HEK293 (cell line): ENCODE measurements around the gene SLC22A12.

Experiments used
- CTCF ChIA-PET: fragments of 350-600 bp; formaldehyde crosslinking; extraction: SDS; loops from one replicate; lab custom pipeline; 2021; ENCODE audit warnings: antibody characterized with exemption; lab: Yijun Ruan, JAX
- POLR2A ChIA-PET: fragments of 300-600 bp; formaldehyde crosslinking; extraction: SDS; loops from one replicate; lab custom pipeline; 2020; ENCODE audit warnings: antibody characterized with exemption, inconsistent platforms; lab: Yijun Ruan, JAX
- H3K27ac ChIP-seq: fragments of 200-500 bp; sonication (Bioruptor generic); 2 replicates; pipeline ENCODE4 v1.5.1; 2014; ENCODE audit warnings: low read depth, low read length, control low read depth, inconsistent platforms; ENCODE audit errors: extremely low read depth
- H3K36me3 ChIP-seq, 2 experiments: fragments of 200-500 bp in 1 of 2; sonication (Bioruptor generic) in 1 of 2; 1 replicate in 1 of 2; 2 replicates in 1 of 2; pipeline ENCODE4 v1.5.1; 2014 to 2017; ENCODE audit warnings: inconsistent platforms in 2 of 2, low read length in 2 of 2; ENCODE audit not compliant: control insufficient read depth in 2 of 2, insufficient read depth in 1 of 2
- H3K4me1 ChIP-seq: fragments of 200-500 bp; sonication (Bioruptor generic); 2 replicates; pipeline ENCODE4 v1.5.1; 2014; ENCODE audit warnings: mild to moderate bottlenecking, low read length, inconsistent platforms; ENCODE audit not compliant: control insufficient read depth, insufficient read depth
- H3K4me3 ChIP-seq: 2 replicates; pipeline ENCODE4 v1.5.1; 2011; ENCODE audit warnings: low read depth, mild to moderate bottlenecking, control low read depth, low read length, moderate library complexity
- H3K9me3 ChIP-seq: fragments of 200-500 bp; sonication (Bioruptor generic); 2 replicates; pipeline ENCODE4 v1.5.1; 2014; ENCODE audit warnings: low read depth, low read length, inconsistent platforms; ENCODE audit not compliant: control insufficient read depth, insufficient read depth
- EGR2 ChIP-seq: fragments of 450-650 bp; formaldehyde crosslinking; IDR thresholded peaks from 2 replicates; pipeline ENCODE4 v1.5.1; 2016; ENCODE audit warnings: low read depth, missing biosample characterization, missing genetic modification characterization
- GLIS1 ChIP-seq: fragments of 450-650 bp; formaldehyde crosslinking; IDR thresholded peaks from 2 replicates; pipeline ENCODE4 v1.5.1; 2016; ENCODE audit warnings: missing biosample characterization, missing genetic modification characterization
- WT1 ChIP-seq: fragments of 450-650 bp; formaldehyde crosslinking; IDR thresholded peaks from 2 replicates; pipeline ENCODE4 v1.5.1; 2016; ENCODE audit warnings: missing biosample characterization, missing genetic modification characterization
- YY2 ChIP-seq: fragments of 450-650 bp; formaldehyde crosslinking; IDR thresholded peaks from 2 replicates; pipeline ENCODE4 v1.5.1; 2016; ENCODE audit warnings: missing biosample characterization, missing genetic modification characterization
- ZBTB17 ChIP-seq: fragments of 450-650 bp; formaldehyde crosslinking; IDR thresholded peaks from 2 replicates; pipeline ENCODE4 v1.5.1; 2016; ENCODE audit warnings: missing biosample characterization, missing genetic modification characterization
- ZBTB48 ChIP-seq: fragments of 450-650 bp; formaldehyde crosslinking; IDR thresholded peaks from 2 replicates; pipeline ENCODE4 v1.5.1; 2016; ENCODE audit warnings: missing biosample characterization, missing genetic modification characterization
- ZBTB7A ChIP-seq: fragments of 450-650 bp; formaldehyde crosslinking; IDR thresholded peaks from 2 replicates; pipeline ENCODE4 v1.5.1; 2016; ENCODE audit warnings: low read depth, missing biosample characterization, missing genetic modification characterization
- ZFHX2 ChIP-seq: fragments of 450-650 bp; formaldehyde crosslinking; conservative IDR thresholded peaks from 2 replicates; pipeline ENCODE4 v1.5.1; 2016; ENCODE audit warnings: missing biosample characterization, missing genetic modification characterization
- ZFP41 ChIP-seq: fragments of 450-650 bp; formaldehyde crosslinking; IDR thresholded peaks from 2 replicates; pipeline ENCODE4 v1.5.1; 2016; ENCODE audit warnings: missing biosample characterization, missing genetic modification characterization, borderline replicate concordance
- ZNF239 ChIP-seq: fragments of 450-650 bp; formaldehyde crosslinking; IDR thresholded peaks from 2 replicates; pipeline ENCODE4 v1.5.1; 2016; ENCODE audit warnings: missing biosample characterization, missing genetic modification characterization
- ZNF266 ChIP-seq: fragments of 450-650 bp; formaldehyde crosslinking; IDR thresholded peaks from 2 replicates; pipeline ENCODE4 v1.5.1; 2016; ENCODE audit warnings: missing biosample characterization, missing genetic modification characterization, low read depth
- ZNF335 ChIP-seq: fragments of 450-650 bp; formaldehyde crosslinking; conservative IDR thresholded peaks from 2 replicates; pipeline ENCODE4 v1.5.1; 2016; ENCODE audit warnings: missing biosample characterization, missing genetic modification characterization
- ZNF529 ChIP-seq: fragments of 450-650 bp; formaldehyde crosslinking; IDR thresholded peaks from 2 replicates; pipeline ENCODE4 v1.5.1; 2017; ENCODE audit warnings: missing genetic modification characterization, missing biosample characterization; ENCODE audit not compliant: insufficient replicate concordance
- ZNF561 ChIP-seq: fragments of 450-650 bp; IDR thresholded peaks from 2 replicates; pipeline ENCODE4 v1.5.1; 2018; ENCODE audit warnings: missing biosample characterization, missing genetic modification characterization, borderline replicate concordance
- ZNF571 ChIP-seq: fragments of 450-650 bp; formaldehyde crosslinking; IDR thresholded peaks from 2 replicates; pipeline ENCODE4 v1.5.0; 2017; ENCODE audit warnings: missing biosample characterization, missing genetic modification characterization
- ZNF76 ChIP-seq: fragments of 450-650 bp; formaldehyde crosslinking; IDR thresholded peaks from 2 replicates; pipeline ENCODE4; 2016; ENCODE audit warnings: low read depth, missing biosample characterization, missing genetic modification characterization, borderline replicate concordance
- ZNF792 ChIP-seq: fragments of 450-650 bp; formaldehyde crosslinking; IDR thresholded peaks from 2 replicates; pipeline ENCODE4 v1.5.1; 2016; ENCODE audit warnings: missing biosample characterization, missing genetic modification characterization
- ZSCAN23 ChIP-seq: fragments of 450-650 bp; formaldehyde crosslinking; IDR thresholded peaks from 2 replicates; pipeline ENCODE4 v1.5.1; 2016; ENCODE audit warnings: missing biosample characterization, missing genetic modification characterization
- ZXDB ChIP-seq: fragments of 450-650 bp; formaldehyde crosslinking; IDR thresholded peaks from 2 replicates; pipeline ENCODE4 v1.5.1; 2016; ENCODE audit warnings: missing biosample characterization, missing genetic modification characterization
- TF ChIP-seq, protein P1 (sequence below): fragments of 450-650 bp; formaldehyde crosslinking; conservative IDR thresholded peaks from 2 replicates; pipeline ENCODE4 v1.5.1; 2016; ENCODE audit warnings: low read depth, missing biosample characterization, missing genetic modification characterization
- TF ChIP-seq, protein P2 (sequence below): fragments of 450-650 bp; formaldehyde crosslinking; IDR thresholded peaks from 2 replicates; pipeline ENCODE4 v1.5.1; 2016; ENCODE audit warnings: missing biosample characterization, missing genetic modification characterization

Gene SLC22A12

DNA sequence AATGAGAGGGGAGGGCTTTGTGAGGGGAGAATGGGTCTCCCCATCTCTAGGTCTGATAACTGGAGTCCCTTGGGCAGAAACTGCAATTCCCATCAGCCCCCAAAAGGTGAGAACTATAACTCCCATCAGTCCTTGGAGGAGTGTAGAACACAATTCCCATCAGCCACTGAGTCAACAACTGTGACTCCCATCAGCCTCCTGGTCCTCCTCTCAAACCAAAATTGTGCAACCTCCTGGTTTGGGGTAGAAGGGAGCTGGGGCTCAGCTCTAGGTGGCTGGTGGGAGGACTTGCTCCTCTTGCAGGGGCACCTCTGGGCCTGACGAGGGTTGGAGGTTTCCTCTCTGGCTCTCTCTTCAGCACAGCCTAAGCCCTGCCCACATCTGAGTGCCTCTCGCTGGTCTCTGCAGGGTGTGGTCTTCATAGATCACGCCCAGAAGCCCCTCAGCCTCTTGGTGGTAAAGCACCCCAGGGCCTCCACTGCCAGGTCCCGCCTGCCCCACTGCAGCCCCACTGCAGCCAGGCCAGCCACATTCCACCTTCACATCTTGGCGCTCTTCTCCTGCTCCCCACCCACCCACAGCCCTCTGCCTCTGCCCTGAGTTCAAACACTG is 18.5 kb downstream of the SLC22A12 start:
- peak; percentile 49; the same call in 1 of the 2 replicates for TF ChIP-seq ZNF76 (tag by site-specific recombination)
- no peak for TF ChIP-seq ZNF529 (tag by site-specific recombination)
- 0 out of 2 replicates have a peak, but pooled peaks have one; percentile 25 for TF ChIP-seq EGR2 (tag by site-specific recombination)
- TF ChIP-seq ZBTB17: peak; percentile 58
- no peak for TF ChIP-seq ZNF266 (tag by site-specific recombination)
- no peak for TF ChIP-seq ZBTB7A (tag by site-specific recombination)
- Histone ChIP-seq H3K4me3 (no peak overlapping the region), H3K4me1 (no peaks in the 10 kb centered on the region), H3K9me3 (no peaks in the 10 kb centered on the region), H3K36me3 (no peaks in the 10 kb centered on the region), H3K27ac (no peak overlapping the region)
- CTCF ChIA-PET: interaction anchor here (0.8 kb wide), 1 partner anchor 42 kb away, joined by 4 read pairs; no protein-coding TSS in a partner anchor
- POLR2A ChIA-PET: no interaction called here

DNA sequence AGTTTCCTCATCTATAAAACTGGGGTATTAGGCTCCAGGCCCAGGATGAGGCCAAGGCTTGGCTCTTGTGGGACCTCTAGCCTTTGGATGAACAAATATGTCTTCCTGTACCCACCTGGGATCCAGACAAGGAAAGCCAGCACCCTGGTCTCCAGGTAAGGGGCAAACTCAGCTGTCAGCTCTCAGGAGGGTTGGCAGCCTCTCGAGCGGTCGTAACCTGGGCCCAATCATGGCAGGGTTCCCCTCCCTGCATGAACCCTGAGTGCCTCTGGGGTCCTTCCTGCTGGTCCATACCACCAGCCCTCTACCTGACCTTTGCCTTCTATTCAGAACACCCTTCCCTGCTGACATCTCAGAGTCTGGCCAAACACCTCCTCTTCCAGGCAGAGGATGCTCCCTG is 19.6 kb downstream of the SLC22A12 start:
- no peaks in the 10 kb centered on the region for H3K9me3 ChIP-seq
- no peaks in the 10 kb centered on the region for H3K36me3 ChIP-seq
- H3K4me1 ChIP-seq: no peaks in the 10 kb centered on the region
- POLR2A ChIA-PET: no interaction called here
- CTCF ChIA-PET: interaction anchor here (0.8 to 1.3 kb wide), 2 partner anchors 41 to 78 kb away, joined by 4 read pairs; no protein-coding TSS in a partner anchor
- H3K4me3 ChIP-seq: no peak overlapping the region
- TF ChIP-seq ZNF571 (tag by site-specific recombination) (no peak), ZNF239 (tag by site-specific recombination) (no peak), YY2 (tag by site-specific recombination) (no peak), GLIS1 (tag by site-specific recombination) (no peak), ZNF335 (tag by site-specific recombination) (no peak), WT1 (tag by site-specific recombination) (no peak), ZBTB48 (no peak), ZNF561 (tag by site-specific recombination) (no peak), ZFP41 (no peak), ZSCAN23 (tag by site-specific recombination) (no peak), ZNF792 (no peak)
- TF ChIP-seq, protein P1, sequence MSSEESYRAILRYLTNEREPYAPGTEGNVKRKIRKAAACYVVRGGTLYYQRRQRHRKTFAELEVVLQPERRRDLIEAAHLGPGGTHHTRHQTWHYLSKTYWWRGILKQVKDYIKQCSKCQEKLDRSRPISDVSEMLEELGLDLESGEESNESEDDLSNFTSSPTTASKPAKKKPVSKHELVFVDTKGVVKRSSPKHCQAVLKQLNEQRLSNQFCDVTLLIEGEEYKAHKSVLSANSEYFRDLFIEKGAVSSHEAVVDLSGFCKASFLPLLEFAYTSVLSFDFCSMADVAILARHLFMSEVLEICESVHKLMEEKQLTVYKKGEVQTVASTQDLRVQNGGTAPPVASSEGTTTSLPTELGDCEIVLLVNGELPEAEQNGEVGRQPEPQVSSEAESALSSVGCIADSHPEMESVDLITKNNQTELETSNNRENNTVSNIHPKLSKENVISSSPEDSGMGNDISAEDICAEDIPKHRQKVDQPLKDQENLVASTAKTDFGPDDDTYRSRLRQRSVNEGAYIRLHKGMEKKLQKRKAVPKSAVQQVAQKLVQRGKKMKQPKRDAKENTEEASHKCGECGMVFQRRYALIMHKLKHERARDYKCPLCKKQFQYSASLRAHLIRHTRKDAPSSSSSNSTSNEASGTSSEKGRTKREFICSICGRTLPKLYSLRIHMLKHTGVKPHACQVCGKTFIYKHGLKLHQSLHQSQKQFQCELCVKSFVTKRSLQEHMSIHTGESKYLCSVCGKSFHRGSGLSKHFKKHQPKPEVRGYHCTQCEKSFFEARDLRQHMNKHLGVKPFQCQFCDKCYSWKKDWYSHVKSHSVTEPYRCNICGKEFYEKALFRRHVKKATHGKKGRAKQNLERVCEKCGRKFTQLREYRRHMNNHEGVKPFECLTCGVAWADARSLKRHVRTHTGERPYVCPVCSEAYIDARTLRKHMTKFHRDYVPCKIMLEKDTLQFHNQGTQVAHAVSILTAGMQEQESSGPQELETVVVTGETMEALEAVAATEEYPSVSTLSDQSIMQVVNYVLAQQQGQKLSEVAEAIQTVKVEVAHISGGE: no peak
- H3K27ac ChIP-seq: no peak overlapping the region

DNA sequence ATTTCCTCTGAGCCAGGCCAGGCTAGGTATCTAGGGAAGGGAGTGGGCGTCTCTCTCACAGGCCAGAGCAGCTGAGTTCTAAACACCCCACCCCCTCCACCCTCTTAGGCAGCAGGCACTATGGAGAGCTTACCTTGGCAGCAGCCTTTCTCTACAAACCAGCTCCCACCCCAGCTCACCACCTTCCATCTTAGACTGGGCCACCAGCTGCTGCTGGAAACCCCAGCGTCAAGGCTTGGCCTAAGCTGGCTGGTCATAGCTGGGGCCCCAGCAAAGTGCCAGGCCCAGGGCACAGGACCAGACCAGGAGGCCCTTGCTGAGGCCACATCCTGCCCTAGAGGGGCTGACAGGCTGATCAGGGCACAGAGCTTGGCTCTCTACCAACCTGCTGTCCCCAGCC is 20.2 kb downstream of the SLC22A12 start:
- POLR2A ChIA-PET: interaction anchor here (0.5 kb wide), 1 partner anchor 146 kb away, joined by 3 read pairs; no protein-coding TSS in a partner anchor
- TF ChIP-seq ZXDB (tag by site-specific recombination): no peak
- no peak for TF ChIP-seq ZSCAN23 (tag by site-specific recombination)
- TF ChIP-seq, protein P2, sequence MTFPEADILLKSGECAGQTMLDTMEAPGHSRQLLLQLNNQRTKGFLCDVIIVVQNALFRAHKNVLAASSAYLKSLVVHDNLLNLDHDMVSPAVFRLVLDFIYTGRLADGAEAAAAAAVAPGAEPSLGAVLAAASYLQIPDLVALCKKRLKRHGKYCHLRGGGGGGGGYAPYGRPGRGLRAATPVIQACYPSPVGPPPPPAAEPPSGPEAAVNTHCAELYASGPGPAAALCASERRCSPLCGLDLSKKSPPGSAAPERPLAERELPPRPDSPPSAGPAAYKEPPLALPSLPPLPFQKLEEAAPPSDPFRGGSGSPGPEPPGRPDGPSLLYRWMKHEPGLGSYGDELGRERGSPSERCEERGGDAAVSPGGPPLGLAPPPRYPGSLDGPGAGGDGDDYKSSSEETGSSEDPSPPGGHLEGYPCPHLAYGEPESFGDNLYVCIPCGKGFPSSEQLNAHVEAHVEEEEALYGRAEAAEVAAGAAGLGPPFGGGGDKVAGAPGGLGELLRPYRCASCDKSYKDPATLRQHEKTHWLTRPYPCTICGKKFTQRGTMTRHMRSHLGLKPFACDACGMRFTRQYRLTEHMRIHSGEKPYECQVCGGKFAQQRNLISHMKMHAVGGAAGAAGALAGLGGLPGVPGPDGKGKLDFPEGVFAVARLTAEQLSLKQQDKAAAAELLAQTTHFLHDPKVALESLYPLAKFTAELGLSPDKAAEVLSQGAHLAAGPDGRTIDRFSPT (tag by site-specific recombination): no peak
- peak; percentile 48; the same call in 1 of the 2 replicates for TF ChIP-seq ZFHX2 (tag by site-specific recombination)
- Histone ChIP-seq H3K4me1 (no peaks in the 10 kb centered on the region), H3K27ac (no peak overlapping the region), H3K9me3 (no peaks in the 10 kb centered on the region), H3K4me3 (no peak overlapping the region), H3K36me3 (no peaks in the 10 kb centered on the region)
- CTCF ChIA-PET: interaction anchor here (1.3 kb wide), 1 partner anchor 78 kb away, joined by 4 read pairs; no protein-coding TSS in a partner anchor
